Esophagus muscularis mucosa (tissue), 4 donors: ENCODE results near the gene RHD.

Experiments
- EP300 ChIP-seq: sonication (generic); formaldehyde crosslinking; IDR thresholded peaks from one replicate; pipeline ENCODE4 v1.6.1; 2017; ENCODE audit warnings: antibody characterized with exemption
- POLR2A ChIP-seq: fragments of 450-650 bp; IDR thresholded peaks from one replicate; pipeline ENCODE4 v1.6.1; 2017; ENCODE audit warnings: antibody characterized with exemption, moderate library complexity, mild to moderate bottlenecking, low read depth
- POLR2AphosphoS5 ChIP-seq, 2 donors: sonication (generic); formaldehyde crosslinking; IDR thresholded peaks; one replicate each; pipeline ENCODE4 v1.6.1; 2017; ENCODE audit warnings: antibody characterized with exemption in 2 of 2
- TF ChIP-seq, protein P1 (sequence below), 3 experiments: fragments of 200-600 bp in 2 of 3; fragments of 450-650 bp in 1 of 3; sonication (generic) in 2 of 3; IDR thresholded peaks; one replicate each; pipeline ENCODE4 v1.5.1; 2017 to 2019; ENCODE audit warnings: antibody characterized with exemption in 3 of 3, mild to moderate bottlenecking in 2 of 3, moderate library complexity in 1 of 3

DNA sequence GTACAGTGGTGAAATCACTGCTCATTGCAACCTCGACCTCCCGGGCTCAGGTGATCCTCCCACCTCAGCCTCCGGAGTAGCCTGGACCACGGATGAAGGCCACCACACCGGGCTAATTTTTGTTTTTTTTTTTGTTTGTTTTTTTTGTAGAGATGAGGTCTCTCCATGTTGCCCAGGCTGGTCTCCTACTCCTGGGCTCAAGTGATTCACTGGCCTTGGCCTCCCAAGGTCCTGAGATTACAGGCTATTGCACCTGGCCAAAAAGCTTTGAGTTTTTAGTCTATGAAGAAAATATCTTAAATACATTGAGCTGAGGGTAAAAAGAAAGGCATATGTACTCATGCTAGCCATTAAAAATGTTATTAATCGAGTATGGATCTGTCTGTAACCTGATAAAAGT lies 69.4 kb downstream of the RHD start:
- TF ChIP-seq, protein P1, sequence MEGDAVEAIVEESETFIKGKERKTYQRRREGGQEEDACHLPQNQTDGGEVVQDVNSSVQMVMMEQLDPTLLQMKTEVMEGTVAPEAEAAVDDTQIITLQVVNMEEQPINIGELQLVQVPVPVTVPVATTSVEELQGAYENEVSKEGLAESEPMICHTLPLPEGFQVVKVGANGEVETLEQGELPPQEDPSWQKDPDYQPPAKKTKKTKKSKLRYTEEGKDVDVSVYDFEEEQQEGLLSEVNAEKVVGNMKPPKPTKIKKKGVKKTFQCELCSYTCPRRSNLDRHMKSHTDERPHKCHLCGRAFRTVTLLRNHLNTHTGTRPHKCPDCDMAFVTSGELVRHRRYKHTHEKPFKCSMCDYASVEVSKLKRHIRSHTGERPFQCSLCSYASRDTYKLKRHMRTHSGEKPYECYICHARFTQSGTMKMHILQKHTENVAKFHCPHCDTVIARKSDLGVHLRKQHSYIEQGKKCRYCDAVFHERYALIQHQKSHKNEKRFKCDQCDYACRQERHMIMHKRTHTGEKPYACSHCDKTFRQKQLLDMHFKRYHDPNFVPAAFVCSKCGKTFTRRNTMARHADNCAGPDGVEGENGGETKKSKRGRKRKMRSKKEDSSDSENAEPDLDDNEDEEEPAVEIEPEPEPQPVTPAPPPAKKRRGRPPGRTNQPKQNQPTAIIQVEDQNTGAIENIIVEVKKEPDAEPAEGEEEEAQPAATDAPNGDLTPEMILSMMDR (IDR thresholded peaks at IDR 0.05), result no peak
- TF ChIP-seq POLR2AphosphoS5 (IDR thresholded peaks at IDR 0.05), result no peak
- no peak for TF ChIP-seq POLR2A
- TF ChIP-seq EP300, result no peak
